CD4-positive, alpha-beta T cell treated with Interleukin-17A for 1 hour (primary cell): ENCODE data around the gene MTHFD1L.

Experiments
- DNase-seq: peaks from one replicate; pipeline ENCODE4 v3.0.0-alpha.2; 2020

The MTHFD1L gene

DNA sequence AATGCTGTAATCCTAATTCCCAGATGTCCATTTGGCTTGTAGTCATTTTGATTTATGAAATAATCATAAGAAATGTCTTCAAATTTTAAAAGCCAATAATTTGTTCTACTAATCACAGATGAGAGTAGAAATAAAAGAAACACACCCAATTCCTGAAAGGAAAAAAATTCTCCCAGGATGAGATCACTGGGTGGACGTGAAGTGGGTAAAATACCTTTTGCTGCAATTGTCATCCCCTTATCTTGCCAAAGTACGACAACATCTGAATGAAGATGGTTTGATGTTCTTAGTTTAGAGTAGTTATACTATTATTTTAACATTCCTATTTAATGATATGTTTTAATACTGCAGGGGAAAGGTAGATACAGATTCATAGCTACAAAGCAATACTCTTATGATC, 33.7 kb downstream of the MTHFD1L start:
- DNase-seq = no peak

DNA sequence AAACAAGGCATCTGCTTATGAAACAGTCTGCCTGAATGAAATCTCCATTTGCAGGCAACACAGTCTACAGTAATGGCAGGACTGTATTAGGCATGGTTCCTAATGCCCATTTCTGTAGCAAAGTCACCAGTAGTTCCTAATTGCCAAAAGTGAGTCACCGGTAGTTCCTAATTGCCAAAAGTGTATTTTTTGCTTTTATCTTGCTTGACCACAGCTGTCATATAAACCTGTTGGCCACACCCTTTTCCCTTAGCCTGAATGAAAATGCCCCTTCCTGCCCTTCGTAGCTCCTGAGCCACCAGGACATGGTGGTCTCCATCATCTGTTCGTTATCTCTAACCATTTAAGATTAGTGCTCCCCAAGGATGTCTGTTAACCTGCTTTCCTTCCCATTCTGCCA, 34.5 kb downstream of the MTHFD1L start:
- DNase-seq = no peak

GRCh38 chr6:150902142-150902776, 36.8 kb downstream of the MTHFD1L start:
- no peak for DNase-seq

- no peak for DNase-seq
Measured at GRCh38 chr6:150905769-150906168, 40.3 kb downstream of the MTHFD1L start.

- DNase-seq = no peak
Measured at GRCh38 chr6:150906641-150907326, 41.3 kb downstream of the MTHFD1L start.

GRCh38 chr6:150907383-150907782, 41.9 kb downstream of the MTHFD1L start:
- no peak for DNase-seq

DNA sequence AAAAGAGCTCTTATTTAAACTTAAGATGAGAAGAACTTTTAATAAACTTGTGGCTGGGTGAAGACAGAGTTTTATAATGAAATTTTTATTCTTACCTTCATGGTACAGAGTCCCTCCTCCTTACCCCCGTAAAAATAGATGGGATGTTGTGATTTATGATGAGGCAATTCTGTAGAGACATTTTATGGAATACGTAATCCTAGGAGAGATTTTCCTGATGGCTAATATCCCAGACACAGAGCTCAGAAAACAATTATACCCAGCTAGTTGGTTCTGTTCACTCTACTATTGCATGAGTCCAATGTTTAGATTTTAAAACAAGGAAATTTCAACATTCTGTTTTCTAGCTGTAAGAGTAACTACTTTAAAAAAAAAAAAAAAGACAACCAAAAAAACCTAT, 43.4 kb downstream of the MTHFD1L start:
- no peak for DNase-seq

DNA sequence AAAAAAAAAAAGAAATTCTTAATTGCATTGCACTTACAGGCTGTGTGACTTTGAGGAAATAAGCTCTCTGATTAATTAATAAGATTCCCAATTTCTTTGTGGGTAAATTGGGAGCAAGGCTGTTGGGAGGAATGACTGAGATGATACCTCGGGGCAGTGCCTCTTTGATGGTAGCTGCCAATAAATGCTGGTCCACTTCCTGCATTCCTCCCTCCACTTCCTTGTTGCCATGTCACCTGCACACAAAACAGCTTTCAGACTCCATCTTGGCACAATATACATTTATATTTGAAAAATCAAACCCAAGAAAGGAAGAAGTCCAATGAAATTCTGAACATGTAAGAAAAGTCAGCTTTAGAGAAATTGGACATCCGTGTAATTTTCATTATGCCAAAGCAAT, 45.1 kb downstream of the MTHFD1L start:
- no peak for DNase-seq

GRCh38 chr6:150914372-150914771, 48.9 kb downstream of the MTHFD1L start:
- DNase-seq = no peak

DNA sequence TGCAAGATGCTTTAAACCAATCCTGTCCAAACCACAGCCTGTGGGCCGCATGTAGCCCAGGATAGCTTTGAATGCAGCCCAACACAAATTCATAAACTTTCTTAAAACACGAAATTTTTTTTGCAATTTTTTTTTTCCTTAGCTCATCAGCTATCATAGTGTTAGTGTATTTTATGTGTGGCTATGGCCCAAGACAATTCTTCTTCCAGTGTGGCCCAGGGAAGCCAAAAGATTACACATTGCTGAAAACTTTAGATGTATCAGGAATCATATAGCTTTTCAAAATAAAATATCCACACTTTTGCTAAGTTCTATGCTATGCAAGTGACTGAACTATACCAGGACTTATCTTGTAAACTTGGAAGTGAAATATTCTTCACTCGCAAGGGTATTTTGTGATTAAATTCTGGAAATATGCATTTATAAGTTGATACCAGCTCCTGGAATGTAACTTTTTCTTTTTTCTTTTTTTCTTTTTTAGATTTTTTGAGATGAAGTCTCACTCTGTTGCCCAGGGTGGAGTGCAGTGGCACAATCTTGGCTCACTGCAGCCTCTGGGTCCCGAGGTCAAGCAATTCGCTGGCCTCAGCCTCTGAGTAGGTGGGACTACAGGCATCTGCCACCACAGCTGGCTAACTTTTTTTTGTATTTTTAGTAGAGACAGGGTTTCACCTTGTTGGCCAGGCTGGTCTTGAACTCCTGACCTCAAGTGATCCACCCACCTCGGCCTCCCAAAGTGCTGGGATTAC, 49.8 kb downstream of the MTHFD1L start:
- no peak for DNase-seq

GRCh38 chr6:150915880-150916265, 50.4 kb downstream of the MTHFD1L start:
- DNase-seq = no peak

GRCh38 chr6:150919938-150920337, 54.4 kb downstream of the MTHFD1L start:
- DNase-seq = no peak

DNA sequence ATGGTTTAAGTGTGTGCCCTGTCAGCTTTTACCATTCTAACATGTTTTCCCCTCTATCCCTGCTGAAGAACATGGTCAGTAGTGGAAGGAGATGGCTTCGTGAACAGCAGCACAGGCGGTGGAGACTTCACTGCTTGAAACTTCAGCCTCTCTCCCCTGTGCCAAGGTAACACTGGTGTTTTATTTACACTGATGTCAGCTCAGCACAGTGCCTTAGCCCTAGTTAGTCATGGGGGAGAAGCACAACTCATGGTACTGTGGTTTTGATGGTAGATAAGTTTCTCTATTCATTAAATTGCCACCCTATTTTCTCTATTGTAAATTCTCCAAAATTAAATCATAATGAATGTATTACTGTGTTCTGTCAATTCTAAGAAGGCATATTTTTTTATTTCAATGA, 56.6 kb downstream of the MTHFD1L start:
- no peak for DNase-seq

GRCh38 chr6:150924808-150925589, 59.5 kb downstream of the MTHFD1L start:
- DNase-seq = no peak

GRCh38 chr6:150925590-150925928, 60.1 kb downstream of the MTHFD1L start:
- no peak for DNase-seq

DNA sequence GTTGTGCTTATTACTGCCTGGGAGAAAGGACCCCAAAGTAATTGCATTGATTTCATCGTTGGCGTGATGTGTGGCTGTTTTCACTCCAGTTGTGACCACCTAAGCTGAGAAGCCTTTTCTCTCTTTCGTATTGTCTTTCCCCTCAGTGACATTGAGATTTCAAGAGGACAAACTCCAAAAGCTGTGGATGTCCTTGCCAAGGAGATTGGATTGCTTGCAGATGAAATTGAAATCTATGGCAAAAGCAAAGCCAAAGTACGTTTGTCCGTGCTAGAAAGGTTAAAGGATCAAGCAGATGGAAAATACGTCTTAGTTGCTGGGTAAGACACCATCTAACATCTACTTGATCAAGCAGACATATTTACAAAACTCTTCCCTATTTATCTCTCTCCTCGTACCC, 60.5 kb downstream of the MTHFD1L start:
- no peak for DNase-seq

- no peak for DNase-seq
Measured at GRCh38 chr6:150928882-150929281, 63.4 kb downstream of the MTHFD1L start.

DNA sequence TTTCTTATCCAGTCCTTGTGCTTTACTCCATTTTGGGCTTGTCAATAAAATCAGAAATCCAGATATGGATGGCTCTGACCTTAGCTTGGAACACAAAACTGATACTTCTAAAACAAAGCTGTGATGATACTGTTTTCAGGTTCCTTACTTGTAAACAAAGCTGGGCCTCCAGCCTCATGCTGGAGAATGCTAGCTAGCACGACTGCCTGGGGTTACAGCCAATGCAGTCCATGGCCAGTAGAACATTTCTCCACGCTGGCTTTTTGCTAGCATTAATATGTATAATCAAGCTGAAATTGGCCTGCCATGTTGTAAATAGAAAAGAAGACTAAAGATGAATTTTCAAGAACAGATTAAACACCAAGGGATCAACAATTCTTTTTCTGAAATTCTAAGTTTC, 63.9 kb downstream of the MTHFD1L start:
- no peak for DNase-seq

GRCh38 chr6:150930841-150931240, 65.3 kb downstream of the MTHFD1L start:
- no peak for DNase-seq

DNA sequence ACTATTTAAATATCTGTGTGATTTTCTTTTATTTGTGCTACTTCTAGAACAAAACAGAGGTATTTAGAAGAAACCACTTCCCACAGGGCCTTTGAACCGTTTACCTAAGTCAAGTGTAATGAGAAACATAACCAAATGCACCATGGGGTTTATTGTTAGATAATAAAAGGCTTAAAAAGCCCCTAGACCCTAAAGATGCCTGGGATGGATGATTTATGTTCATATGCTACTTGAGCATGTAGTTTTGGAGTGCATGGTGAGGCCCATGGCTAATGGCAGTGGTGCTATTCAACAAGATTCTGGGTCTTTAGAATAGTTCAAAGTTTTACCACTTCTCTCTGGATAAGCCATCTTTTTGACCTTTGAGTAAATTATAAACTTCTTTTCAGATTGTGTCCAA, 65.9 kb downstream of the MTHFD1L start:
- DNase-seq = no peak

- no peak for DNase-seq
Measured at GRCh38 chr6:150932996-150933395, 67.5 kb downstream of the MTHFD1L start.

DNA sequence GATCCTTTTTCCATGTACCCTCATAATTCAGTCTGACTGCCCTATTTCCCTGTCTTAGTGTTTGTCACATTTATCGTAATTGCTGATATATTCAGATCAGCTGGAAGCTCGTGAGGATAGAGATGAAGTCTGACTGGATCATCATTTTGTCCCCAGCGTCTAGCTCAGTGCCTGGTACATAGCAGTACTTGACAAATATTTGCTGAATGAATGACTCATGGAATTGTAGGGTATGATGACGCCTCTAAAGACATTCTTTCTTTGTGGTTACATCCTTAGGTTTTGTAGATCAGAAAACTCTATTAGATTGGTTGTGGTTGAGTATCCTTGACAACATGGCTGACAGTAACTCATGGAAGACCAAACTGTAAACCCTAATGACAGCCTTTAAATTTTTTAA, 68.9 kb downstream of the MTHFD1L start:
- DNase-seq = no peak

DNA sequence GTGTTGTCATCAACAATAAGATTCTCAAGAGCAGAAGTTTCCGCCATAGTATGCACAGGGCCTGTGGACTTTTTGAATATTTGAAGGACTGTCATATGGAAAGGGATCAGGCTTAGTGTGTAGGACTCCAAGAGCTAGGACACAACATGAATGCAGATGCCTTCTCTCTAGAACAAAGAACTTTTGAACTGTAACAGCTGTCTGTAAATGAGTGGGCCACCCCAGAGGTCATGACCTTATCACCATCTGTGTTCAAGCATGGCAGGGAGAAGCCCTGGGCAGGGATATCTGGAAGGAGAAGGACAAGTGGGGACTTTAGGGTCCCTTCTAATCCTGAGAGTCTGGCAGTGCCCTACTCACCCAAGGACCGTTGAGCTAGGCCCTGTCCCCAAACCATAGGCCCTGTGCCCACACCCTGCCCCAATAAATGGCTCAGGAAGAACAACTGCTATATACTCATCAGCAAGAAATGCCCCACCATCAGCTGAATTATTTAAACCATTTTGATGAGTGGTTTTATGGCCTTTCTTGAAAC, 70.6 kb downstream of the MTHFD1L start:
- DNase-seq = no peak
